ENCODE results near the gene KIRREL3.
A peak's percentile ranks its signal among the peaks of the same experiment; 100 is the strongest.

The KIRREL3 gene

DNA sequence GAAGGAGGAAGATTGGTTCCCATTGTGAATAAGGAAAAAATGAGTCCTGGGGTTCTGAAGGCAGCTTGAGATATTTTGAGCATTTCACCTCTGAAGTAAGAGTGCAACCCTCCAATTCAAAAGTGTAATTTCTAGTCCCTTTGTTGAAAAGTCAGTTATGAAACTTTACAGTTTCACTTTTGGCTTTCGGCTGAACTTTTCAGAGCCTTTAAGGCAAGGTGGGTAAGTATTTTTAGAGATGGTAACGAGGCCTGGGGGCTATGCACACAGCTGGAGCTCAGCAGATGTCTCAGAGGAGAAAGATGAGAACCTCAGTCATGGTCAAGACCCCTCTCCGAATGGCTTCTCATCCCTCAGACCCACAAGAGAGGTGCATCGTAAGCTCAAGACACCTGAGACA lies 267.6 kb downstream of the KIRREL3 start:
- no peak for DNase-seq

DNA sequence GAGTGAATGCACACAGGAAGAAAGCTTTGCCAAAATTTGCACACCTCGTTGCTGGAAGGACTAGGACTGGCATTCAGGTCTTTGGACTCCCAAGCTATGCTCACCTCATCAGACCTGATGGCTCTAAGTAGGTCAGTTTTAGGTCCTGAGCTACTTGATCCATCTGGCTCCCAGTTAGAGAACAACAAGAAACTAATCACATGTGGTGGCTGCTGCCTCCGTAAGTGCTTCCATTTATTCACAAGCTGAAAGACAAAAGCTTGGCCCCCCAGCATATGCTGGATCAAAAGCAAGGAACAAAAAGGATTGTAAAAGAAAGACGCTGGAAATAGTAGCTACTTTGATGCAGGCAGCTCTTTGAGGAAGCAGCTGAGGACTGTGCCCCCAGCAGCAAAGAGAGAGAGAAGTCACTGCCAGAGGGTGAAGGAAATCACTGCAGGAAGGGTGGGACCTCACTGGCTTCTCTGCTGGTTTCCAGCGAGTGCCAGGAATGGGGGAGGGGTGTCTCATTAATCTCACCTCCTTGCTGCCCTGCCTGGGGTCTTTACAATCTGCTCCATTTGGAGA lies 268.9 kb downstream of the KIRREL3 start:
- DNase-seq = no peak

DNA sequence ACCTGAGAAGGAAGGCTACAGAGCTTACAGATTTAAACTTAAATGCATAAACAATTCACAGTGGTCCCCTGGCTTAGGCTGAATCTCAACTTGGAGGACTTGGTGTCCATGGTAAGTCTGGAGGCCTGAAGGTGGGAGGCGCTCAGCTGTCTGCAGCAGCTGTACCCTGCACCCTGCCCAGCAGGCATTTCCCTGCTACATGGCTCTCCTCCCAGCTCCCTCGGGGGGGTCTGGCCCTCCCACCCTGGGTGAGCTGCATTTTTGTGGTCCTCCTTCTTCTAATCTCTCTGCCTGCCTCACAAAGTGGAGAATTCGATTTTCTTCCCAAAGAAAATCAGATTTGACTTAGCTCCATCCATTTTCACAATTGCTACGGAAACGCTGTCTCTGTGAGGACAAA lies 273.2 kb downstream of the KIRREL3 start:
- no peak for DNase-seq

DNA sequence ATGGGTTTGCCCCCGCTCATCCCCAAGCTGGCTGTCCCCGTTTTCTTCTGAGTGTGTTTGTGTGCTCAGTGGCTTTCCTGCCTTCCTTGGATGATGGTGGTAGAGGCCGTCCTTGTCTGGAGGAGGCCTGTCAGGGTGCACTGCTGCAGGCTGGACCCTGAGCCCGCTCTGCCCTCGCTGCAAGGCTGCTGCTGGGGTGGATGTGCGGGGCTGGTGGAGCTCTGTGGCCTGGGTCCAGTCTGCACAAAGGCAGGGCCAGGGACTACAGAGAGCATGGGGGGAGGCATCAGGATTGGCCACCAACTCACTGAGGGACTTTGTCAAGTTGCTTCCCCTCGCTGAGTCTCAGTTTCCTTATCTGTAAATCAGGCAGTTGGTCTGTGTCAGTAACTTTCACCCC lies 275.0 kb downstream of the KIRREL3 start:
- DNase-seq = no peak

DNA sequence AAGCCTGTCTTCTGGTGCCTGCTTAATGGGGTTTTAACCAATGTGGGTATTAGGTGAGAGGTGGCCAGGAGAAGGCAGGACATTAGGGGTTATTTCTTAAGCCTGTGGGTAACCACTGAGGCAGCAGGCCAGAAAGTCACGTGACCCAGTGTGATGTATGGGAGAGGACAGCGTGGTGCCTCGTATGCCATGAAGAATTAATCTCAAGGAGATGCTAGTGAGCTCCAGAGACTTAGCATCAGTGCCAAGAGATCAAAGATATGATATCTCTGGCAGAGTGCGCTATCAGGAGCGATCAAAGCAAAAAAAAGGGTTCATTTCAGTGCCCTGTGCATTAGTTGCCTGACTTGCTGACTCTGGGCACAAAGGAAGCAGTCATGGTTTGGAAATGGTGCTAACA lies 275.5 kb downstream of the KIRREL3 start:
- no peak for DNase-seq

DNA sequence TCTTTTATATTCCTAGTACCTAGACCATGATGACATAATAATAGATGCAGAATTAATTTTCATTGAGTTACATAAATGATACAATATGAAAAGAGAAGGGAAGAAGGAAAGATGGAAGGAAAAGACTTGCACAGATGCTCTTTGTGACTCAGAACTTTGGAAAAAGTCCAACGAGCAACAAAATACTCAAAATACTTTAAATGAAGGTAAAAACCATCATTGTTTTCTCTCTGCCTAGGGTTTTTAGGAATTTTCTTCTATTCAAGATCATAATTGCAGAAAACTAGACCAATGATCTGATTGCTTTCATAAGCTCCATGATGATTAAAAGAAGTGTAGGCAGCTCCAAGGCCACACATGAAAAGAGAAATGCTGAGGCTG lies 276.9 kb downstream of the KIRREL3 start:
- no peak for DNase-seq

DNA sequence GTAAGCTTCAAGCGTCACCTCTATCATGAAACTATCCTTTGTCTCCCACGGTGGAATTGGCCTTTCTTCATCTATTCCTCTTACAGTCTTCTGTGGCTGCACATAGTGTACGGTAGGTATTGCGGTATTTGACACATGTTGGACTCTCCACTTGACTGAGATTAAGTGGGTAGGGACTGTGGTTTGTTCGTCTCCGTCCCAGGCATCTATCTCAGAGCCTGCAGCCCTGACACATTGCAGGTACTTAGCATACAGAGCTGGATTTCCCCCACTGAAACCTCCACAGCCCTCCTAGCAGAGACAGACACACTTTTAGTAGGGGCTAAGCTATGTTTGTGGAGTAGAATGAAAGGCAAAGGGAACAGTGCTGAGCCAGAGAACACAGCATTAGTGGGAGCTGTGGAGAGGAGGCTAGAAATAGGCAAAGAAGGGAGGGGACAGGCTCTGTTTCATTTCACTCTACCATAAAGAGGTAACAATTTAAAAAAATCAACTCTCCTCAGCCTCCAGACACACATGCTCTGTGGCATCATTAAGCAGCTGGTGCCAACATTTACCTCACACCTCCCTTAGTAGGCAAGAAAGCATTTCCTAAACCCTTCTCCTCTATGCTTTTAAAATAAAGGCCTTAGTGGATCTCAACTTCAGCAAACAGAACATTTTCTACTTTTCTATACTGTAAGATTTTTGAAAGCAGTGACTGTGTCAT lies 277.5 kb downstream of the KIRREL3 start:
- no peak for DNase-seq

DNA sequence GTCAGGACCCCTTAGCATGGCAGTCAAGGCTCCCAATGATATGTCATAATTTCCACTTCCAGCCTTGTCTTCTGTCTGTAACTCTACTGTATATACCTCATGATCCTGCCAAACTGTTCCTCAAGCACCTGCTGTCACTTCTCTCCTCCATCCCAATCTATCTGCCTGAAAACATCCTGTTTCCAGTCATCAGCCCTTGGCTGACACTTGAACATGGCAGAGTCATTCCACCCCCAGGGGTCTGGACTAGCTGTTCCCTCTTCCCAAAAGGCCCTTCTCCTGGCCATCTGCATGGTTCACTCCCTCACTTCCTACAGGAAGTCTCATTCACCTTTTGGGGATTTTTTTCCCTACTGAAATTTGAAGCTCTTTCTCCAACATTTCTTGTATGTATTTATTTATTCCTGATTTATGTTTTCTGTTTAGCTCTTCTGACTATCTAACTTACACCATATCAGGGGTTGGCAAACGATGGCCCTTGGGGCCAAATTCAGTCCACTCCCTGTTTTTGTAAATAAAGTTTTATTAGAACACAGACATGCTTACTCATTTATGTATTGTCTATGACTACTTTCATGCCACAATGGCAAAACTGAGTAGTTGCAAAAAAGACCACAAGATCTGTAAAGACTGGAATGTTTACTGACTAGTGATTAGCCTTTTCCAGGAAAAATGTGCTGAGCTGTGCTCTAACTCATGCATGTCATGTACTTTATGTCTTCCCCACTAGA lies 278.4 kb downstream of the KIRREL3 start:
- DNase-seq = no peak

DNA sequence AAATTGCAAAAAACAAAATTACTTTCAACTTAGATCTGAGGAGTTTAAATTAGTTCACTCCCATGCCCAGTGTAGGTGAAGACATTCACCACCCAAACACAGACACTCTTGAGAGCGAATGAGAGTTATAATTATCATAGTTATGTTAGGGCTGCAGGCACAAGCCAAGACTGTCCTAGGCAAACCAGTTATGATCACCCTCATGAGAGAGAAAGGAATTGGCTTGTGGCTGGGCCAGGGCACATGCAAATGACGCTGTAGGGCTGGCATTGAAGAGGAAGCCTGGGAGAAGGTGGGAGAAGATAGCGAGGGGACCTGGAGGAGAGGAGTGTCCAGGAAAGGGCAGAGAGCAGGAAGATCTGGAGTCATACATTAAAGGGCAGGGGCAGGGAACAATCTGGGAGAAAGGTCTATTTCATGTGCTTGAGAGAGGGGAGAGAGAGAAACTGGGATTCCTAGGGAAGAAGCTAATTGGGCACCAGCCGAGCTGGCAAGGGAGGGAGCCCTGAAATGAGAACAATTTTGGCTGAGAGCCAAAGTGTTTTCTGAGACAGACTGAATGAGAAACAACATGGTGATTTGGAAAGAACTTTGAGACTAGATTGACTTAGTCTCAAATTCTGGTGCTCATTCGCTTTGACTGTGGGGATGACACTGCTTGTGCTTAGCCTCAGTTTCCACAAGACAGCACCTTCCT lies 279.9 kb downstream of the KIRREL3 start:
- DNase-seq = no peak

DNA sequence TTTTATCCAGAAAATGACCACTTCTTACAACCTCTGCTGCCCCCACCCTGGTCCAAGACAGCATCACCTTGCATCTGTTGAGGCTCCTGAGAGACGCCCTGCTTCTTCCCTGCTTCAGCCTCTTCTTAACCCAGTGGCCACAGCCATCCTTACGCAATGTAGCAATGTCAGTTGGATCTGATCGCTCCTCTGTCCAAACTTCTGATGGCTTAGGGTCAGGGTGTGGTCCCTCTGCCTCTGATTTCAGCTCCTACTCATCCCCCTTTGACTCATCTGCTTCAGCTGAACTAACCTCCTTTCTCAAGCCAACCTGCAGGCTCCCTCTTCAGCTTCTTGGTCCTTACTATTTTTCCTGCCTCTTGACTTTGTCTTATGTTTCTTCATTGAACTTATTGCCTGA lies 280.8 kb downstream of the KIRREL3 start:
- no peak for DNase-seq

DNA sequence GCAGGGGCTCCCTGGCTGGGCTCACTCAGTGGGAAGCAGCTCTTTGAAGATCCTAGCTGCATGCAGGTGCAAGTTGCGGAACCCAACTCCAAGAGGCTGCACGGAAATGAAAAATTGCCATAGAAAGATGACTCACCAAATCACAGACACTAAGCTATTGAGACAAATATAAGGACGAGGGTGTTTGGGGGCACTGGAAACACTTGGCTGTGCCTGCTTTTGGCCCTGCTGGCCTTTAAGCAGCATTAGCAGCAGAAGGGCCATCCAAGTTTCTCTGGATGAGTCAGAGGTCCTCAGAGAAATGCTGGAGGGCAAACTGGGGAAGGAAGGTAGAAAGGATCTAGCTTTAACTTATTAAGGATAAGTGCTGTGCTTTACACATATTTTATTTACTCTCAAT lies 282.3 kb downstream of the KIRREL3 start:
- DNase-seq = no peak

DNA sequence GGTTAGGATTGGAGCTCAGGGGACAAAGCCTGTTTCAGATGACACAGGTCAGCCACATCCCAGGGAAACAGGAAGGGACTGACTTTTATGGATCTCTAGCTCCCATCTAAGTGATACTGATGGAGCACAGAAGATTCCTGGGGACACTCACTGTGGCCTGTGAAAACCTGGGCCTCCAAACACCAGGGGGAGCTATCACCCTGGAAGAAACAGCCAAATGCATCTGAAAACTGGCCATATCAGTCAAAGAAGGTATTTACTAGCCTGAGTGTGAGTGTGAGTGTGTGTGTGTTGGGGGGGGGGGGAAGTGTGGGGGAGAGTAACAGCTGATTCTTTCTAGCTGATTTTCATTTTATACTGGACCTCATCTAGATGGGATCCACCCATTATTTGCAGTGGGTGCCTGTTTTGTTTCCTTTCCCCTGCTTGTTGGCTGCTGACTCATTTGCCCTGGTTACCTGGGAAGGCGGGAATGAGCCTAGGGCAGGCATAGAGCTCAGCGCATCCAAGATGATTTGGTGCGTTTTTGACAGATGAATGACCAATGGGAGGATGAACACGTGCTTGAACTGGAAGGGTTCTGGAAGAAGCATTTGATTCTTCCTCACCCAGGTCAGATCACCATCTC lies 284.0 kb downstream of the KIRREL3 start:
- peak; percentile 56 for DNase-seq

DNA sequence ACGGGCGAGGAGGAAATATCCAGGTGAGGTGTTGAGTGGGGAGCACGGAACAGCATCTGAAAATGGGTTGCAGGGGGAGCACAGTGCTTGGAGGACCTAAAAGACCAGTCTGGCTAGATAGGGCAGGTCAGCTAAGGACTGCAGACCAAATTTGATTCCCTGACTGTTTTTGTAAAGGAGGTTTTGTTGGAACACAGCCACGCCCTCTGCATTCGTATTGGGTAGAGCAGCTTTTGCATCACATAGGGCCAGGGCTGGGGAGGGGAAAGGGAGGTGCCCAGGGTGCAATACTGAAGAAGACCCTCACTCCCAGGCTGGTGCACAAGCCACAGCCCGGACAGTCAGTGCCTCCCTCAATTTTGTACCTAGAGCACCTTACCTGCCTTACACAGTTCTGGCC lies 286.8 kb downstream of the KIRREL3 start:
- no peak for DNase-seq

DNA sequence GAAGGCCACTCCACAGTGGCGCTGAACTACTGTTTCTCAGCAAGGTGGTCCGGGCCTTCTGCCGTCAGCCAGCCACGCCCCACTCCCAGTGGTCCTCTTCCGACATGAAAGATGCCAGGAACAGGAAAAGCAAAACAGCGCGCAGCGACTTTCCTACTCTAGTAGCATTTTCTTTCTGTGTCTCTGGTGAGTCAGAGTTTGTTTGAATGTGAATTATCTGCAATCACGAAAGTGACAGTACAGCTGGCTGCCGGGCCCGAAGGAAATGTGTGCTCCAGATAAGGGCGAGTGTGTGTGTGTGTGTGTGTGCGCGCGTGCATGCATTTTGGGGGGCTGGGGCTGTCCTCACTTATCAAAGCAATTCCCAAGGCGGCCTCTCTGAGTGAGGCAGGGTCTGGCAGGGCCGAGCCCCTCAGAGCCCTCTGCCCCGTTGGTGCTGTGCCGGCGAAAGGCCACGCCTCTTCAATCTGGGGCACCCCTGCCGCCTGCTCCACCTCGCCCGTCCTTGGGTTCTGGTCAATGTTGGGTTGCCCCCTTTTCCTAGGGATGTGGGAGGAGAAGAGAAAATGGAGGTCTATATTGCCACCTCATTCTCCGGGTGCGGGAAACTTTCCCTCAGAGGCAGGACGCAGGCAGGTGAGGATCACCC lies 288.5 kb downstream of the KIRREL3 start:
- DNase-seq = no peak

DNA sequence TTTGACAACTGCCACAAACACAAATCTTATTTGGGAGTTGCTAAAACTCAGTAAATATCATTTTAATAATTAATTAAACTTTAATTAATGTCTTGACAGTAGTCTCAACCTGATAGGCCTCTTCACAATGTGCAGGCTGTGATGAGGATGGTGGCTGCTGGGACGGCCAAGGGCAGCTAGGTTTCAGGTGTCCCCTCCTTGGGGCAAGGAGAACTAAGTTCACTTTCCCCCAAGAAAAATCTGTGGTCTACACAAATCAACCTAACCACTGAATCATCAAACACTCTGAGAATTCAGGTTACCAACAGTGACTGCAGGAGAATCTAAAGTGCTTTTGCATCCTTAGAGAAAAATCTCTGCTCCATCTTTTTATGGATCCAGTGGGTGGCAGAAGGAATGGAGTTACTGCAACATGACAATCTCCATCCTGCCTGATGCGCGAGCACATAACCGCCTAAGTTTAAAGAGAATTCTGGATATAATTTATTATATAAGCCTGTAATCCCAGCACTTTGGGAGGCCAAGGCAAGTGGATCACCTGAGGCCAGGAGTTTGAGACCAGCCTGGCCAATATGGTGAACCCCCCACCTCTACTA lies 289.7 kb downstream of the KIRREL3 start:
- no peak for DNase-seq

DNA sequence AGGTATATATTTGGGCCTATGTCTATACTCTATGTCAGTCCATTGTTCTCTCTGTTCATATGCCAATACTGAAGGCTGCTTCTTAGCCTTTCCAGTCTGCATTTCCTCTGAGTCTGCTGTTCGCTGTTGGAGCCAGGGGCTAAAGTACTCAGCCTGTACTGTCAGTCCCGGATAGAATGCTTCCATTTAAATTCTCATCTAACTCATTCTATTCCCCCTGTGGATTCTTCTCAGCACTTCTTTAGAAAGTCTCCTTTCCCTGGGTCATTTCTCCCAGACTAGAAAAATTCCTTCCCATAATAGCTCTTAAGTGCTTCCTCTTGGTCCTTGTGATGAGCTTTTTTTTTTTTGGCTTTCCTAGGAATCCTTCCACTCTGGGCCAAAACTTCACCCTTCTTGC lies 293.1 kb downstream of the KIRREL3 start:
- DNase-seq = no peak

DNA sequence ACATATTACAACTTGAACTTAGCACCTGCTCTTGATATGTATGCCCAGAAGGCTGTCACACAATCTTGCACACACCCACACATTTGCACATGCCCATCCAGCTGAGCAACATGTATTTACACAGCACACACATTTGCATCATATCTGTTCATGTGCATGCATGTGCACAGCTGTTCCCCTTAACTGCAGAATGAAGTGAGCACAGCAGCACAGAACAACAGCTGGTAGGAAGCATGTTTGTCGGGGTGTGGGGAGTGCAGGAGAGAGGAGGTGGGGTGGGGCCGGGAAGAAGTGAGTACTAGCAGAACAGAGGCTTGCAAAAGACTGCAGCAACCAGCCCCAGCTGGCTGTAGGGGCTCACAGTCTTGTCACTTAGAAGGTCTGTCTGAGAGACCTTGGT lies 296.5 kb downstream of the KIRREL3 start:
- DNase-seq = no peak

DNA sequence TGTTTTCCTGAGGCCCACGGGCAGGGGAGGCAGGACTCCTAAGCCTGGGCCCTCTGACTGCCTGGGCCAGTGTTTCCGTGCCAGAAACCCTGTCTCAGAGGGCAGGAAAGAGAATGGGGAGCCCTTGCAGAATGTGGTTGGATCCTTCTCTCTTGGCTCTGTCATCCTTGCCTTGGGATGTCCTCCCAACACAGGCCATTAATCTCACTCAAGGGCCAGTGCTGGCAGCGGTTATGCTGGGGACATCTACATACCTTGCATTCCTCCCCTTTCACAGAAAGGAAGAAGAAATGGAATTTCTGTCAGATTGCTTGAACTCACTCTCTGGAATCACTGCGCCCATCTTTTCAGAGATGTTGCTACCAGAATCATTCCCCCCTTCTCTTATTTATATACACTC lies 296.9 kb downstream of the KIRREL3 start:
- DNase-seq = no peak

DNA sequence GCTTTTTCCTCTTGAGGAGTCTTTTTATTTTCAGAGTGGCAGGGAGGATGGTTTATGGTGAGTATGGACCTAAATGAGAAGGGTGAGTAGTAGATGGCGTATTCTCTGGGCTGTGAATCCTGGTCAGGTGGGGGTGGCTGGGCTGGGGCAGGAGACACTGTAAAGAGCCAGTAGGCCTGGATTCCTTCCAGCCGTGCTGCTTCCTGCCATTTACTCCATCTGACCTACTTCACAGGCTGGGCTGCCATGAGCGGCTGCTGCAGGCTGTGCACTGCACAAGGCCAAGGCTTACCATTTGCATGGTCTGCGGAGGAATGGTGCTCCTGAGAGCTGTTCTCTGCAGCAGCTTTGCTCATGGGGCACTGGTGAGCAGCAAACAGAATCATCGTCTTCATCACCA lies 297.6 kb downstream of the KIRREL3 start:
- DNase-seq = no peak

DNA sequence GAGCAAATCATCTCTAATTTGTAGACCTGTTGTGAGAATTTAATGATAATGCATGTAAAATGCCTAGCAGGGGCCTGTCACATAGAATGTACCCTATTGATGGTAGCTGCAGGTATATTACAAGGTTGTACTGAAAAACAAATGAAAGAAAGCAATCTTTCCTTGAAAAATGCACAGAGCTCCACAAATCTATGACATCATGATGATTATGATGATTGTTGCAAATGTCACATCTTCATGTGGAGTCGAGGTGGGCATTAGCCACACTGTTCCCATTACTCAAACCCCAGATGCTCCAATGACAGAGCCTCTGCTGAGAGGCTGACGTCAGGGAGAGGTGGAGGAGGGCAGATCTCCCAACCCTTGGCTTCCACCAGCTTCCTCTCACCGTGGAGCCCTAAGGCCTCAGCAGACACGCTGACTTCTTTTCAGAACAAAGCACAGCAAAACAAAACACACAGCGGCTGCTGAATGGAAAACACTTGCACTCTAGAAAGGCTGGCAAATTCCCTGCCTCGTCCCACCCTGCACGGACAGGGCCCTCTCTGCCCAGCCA lies 298.3 kb downstream of the KIRREL3 start:
- no peak for DNase-seq

DNA sequence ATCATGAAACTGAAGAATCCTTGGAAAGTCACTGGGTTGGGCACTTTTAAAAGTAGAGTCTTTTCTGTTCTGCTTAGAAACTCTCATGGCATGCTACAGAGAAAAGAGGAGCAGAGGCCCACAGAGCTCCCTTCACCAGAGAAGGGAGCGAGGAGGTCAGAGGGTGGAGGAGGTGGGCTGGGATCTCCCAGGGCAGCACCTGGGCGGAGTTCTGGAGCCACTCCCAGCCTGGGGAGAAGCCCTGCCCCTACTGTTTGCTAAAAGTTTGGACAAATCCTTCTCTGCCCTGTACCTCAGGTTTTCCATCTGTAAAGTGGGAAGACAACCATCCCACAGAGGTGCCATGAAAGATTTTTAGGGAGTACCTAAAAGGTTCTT lies 299.1 kb downstream of the KIRREL3 start:
- no peak for DNase-seq
